KG1 (cell line): ENCODE results near the gene FBXO2.

ENCODE experiments used
- DNase-seq: peaks from one replicate; lab custom pipeline; 2025; lab: John Stamatoyannopoulos, UW

FBXO2 gene

GRCh38 chr1:11682287-11682771 is 28.1 kb upstream of the FBXO2 start:
- no peak for DNase-seq

- DNase-seq: peak; percentile 77
Measured at GRCh38 chr1:11681071-11681771, 27.0 kb upstream of the FBXO2 start, which contains the start of gene MAD2L2. MAD2L2 (minus strand) TSS chr1:11681148; CDS start chr1:11680601, 547 bp downstream.

- no peak for DNase-seq
Measured at GRCh38 chr1:11680270-11681070, 26.2 kb upstream of the FBXO2 start.

GRCh38 chr1:11678442-11678841 is 24.2 kb upstream of the FBXO2 start:
- DNase-seq: no peak

- DNase-seq: no peak
Measured at GRCh38 chr1:11676386-11677103, 22.3 kb upstream of the FBXO2 start.

GRCh38 chr1:11675325-11675724 is 21.1 kb upstream of the FBXO2 start:
- DNase-seq: no peak

- DNase-seq: no peak
Measured at GRCh38 chr1:11674488-11674887, 20.3 kb upstream of the FBXO2 start.

- DNase-seq: no peak
Measured at GRCh38 chr1:11673089-11673769, 19.0 kb upstream of the FBXO2 start.

GRCh38 chr1:11671544-11672286 is 17.5 kb upstream of the FBXO2 start:
- no peak for DNase-seq

GRCh38 chr1:11671205-11671543 is 16.9 kb upstream of the FBXO2 start:
- DNase-seq: no peak

- no peak for DNase-seq
Measured at GRCh38 chr1:11670747-11671146, 16.5 kb upstream of the FBXO2 start.

- no peak for DNase-seq
Measured at GRCh38 chr1:11668516-11668915, 14.3 kb upstream of the FBXO2 start.

- no peak for DNase-seq
Measured at GRCh38 chr1:11664336-11665065, 10.3 kb upstream of the FBXO2 start.

- DNase-seq: no peak
Measured at GRCh38 chr1:11661103-11661502, 6.9 kb upstream of the FBXO2 start.

- no peak for DNase-seq
Measured at GRCh38 chr1:11659748-11660147, 5.5 kb upstream of the FBXO2 start.

GRCh38 chr1:11658542-11658941 is 4.3 kb upstream of the FBXO2 start:
- DNase-seq: no peak

- no peak for DNase-seq
Measured at GRCh38 chr1:11657654-11658053, 3.4 kb upstream of the FBXO2 start.

- DNase-seq: no peak
Measured at GRCh38 chr1:11654939-11655808, 945 bp upstream of the FBXO2 start.

- DNase-seq: no peak
Measured at GRCh38 chr1:11653861-11654136, 430 bp downstream of the FBXO2 start.
